ENCODE measurements around the gene TSC22D4. TPM values are rescaled to one million over a fixed set of nuclear protein-coding genes. Genes with fewer than 3 reads are reported as not detected.

Gene TSC22D4
- total and polyA plus RNA-seq, 9 of the 15 experiments (the other 6 are each of a cell fraction or from before 2014, with no cell fraction given) = 0.37 to 107 (median 28.7) TPM

- TF ChIP-seq E2F8 (IDR thresholded peaks at IDR 0.05; ENCODE audit: low read depth, partially characterized antibody) (peak; percentile 62), MAFK (IDR thresholded peaks at IDR 0.05; ENCODE audit: low read length) (peak; percentile 64), USF1 (CRISPR knock-in tag; IDR thresholded peaks at IDR 0.05) (peak; percentile 98), ZHX1 (conservative IDR thresholded peaks at IDR 0.05; ENCODE audit: low read length) (no peak; the same call in 1 of the 2 replicates), ZBTB7A (IDR thresholded peaks at IDR 0.05; ENCODE audit: borderline replicate concordance, control insufficient read depth, low read depth, low read length) (peak; percentile 94), KAT7 (CRISPR knock-in tag; IDR thresholded peaks at IDR 0.05; ENCODE audit: borderline replicate concordance) (peak; percentile 93), EZH2 (IDR thresholded peaks at IDR 0.05; ENCODE audit: borderline replicate concordance, low read depth, low read length) (no peak), KDM1A (IDR thresholded peaks at IDR 0.05) (no peak), EP300 (IDR thresholded peaks at IDR 0.05; ENCODE audit: low read length) (peak; percentile 50), HDAC1 (IDR thresholded peaks at IDR 0.05) (peak in 1 of 2 experiments; percentile 44; a peak in 1 of 4 replicates), MEIS2 (IDR thresholded peaks at IDR 0.05; ENCODE audit: partially characterized antibody) (peak; percentile 78), BRD4 (IDR thresholded peaks at IDR 0.05) (peak; percentile 30; the same call in 1 of the 2 replicates), ZNF589 (CRISPR knock-in tag; IDR thresholded peaks at IDR 0.05; ENCODE audit: low read depth) (peak; percentile 89; the same call in 1 of the 2 replicates), ETS1 (conservative IDR thresholded peaks at IDR 0.05; ENCODE audit: control insufficient read depth, low read depth, low read length) (0 out of 2 replicates have a peak, but pooled peaks have one; percentile 29), KLF16 (IDR thresholded peaks at IDR 0.05) (0 out of 2 replicates have a peak, but pooled peaks have one; percentile 4), FOSL1 (tag; conservative IDR thresholded peaks at IDR 0.05) (peak; percentile 37)
These were observed 49.9 kb downstream of the TSC22D4 start (continued) for GRCh38 chr7:100428967-100429636.

Data from K562 (cell line).